ENCODE results near the gene TRIM4.
"Not testable (repeated sequence)": the region's sequence is repeated elsewhere in the genome, so short reads cannot be mapped to it uniquely, and the experiment has no call there.

TRIM4 gene

GRCh38 chr7:99918959-99919813 is at the start of gene TRIM4:
TSS of gene TRIM4 (minus strand) at chr7:99919530. CDS start at chr7:99919401, 129 bp downstream.
- peak; percentile 67 to 76 for DNase-seq (ENCODE audit: extremely low read depth in 1 of 2, low read depth in 1 of 2)

GRCh38 chr7:99958564-99959227 is 39.4 kb upstream of the TRIM4 start:
- DNase-seq (ENCODE audit: extremely low read depth in 1 of 2, low read depth in 1 of 2) = no peak

- no peak for DNase-seq (ENCODE audit: extremely low read depth in 1 of 2, low read depth in 1 of 2)
These were observed 35.9 kb upstream of the TRIM4 start for GRCh38 chr7:99955247-99955646.

- DNase-seq (ENCODE audit: extremely low read depth in 1 of 2, low read depth in 1 of 2) = not testable (repeated sequence)
These were observed 35.3 kb upstream of the TRIM4 start for GRCh38 chr7:99954643-99955042.

GRCh38 chr7:99953649-99954048 is 34.3 kb upstream of the TRIM4 start:
- no peak for DNase-seq (ENCODE audit: extremely low read depth in 1 of 2, low read depth in 1 of 2)

- not testable (repeated sequence) for DNase-seq (ENCODE audit: extremely low read depth in 1 of 2, low read depth in 1 of 2)
These were observed 33.3 kb upstream of the TRIM4 start for GRCh38 chr7:99952649-99953048.

GRCh38 chr7:99950819-99951218 is 31.5 kb upstream of the TRIM4 start:
- DNase-seq (ENCODE audit: extremely low read depth in 1 of 2, low read depth in 1 of 2) = not testable (repeated sequence)

GRCh38 chr7:99949645-99950228 is 30.4 kb upstream of the TRIM4 start:
- no peak for DNase-seq (ENCODE audit: extremely low read depth in 1 of 2, low read depth in 1 of 2)

- no peak for DNase-seq (ENCODE audit: extremely low read depth in 1 of 2, low read depth in 1 of 2)
These were observed 28.3 kb upstream of the TRIM4 start for GRCh38 chr7:99947608-99948007.

GRCh38 chr7:99944497-99945070 is 25.3 kb upstream of the TRIM4 start:
- no peak for DNase-seq (ENCODE audit: extremely low read depth in 1 of 2, low read depth in 1 of 2)

GRCh38 chr7:99943641-99944496 is 24.5 kb upstream of the TRIM4 start:
- no peak for DNase-seq (ENCODE audit: extremely low read depth in 1 of 2, low read depth in 1 of 2)

- DNase-seq (ENCODE audit: extremely low read depth in 1 of 2, low read depth in 1 of 2) = no peak
These were observed 19.0 kb upstream of the TRIM4 start for GRCh38 chr7:99938296-99938695.

GRCh38 chr7:99935009-99935408 is 15.7 kb upstream of the TRIM4 start:
- not testable (repeated sequence) for DNase-seq (ENCODE audit: extremely low read depth in 1 of 2, low read depth in 1 of 2)

GRCh38 chr7:99930376-99930775 is 11.0 kb upstream of the TRIM4 start:
- DNase-seq (ENCODE audit: extremely low read depth in 1 of 2, low read depth in 1 of 2) = no peak

- DNase-seq (ENCODE audit: extremely low read depth in 1 of 2, low read depth in 1 of 2) = no peak
These were observed 10.4 kb upstream of the TRIM4 start for GRCh38 chr7:99929730-99930053.

GRCh38 chr7:99928994-99929729 is 9.8 kb upstream of the TRIM4 start, which contains the start of gene GJC3:
TSS of gene GJC3 (minus strand) at chr7:99929620. CDS start at chr7:99929620, 0 bp downstream.
- no peak for DNase-seq (ENCODE audit: extremely low read depth in 1 of 2, low read depth in 1 of 2)

- DNase-seq (ENCODE audit: extremely low read depth in 1 of 2, low read depth in 1 of 2) = no peak
These were observed 8.9 kb upstream of the TRIM4 start for GRCh38 chr7:99928188-99928587.

GRCh38 chr7:99927536-99927935 is 8.2 kb upstream of the TRIM4 start:
- no peak for DNase-seq (ENCODE audit: extremely low read depth in 1 of 2, low read depth in 1 of 2)

- DNase-seq (ENCODE audit: extremely low read depth in 1 of 2, low read depth in 1 of 2) = no peak
These were observed 7.0 kb upstream of the TRIM4 start for GRCh38 chr7:99926321-99926720.

- DNase-seq (ENCODE audit: extremely low read depth in 1 of 2, low read depth in 1 of 2) = no peak
These were observed 3.9 kb upstream of the TRIM4 start for GRCh38 chr7:99923200-99923599.

Measured in activated CD8-positive, alpha-beta memory T cell treated with anti-CD3 and anti-CD28 coated beads for 1 hour (primary cell).